Activated CD4-positive, CD25-positive, alpha-beta regulatory T cell treated with anti-CD3 and anti-CD28 coated beads, Interleukin-2, amount 50 U/mL, for 16 hours (primary cell): ENCODE data around the gene RABGGTA.

Source experiments
- DNase-seq: peaks from one replicate; pipeline ENCODE4 v3.0.0-alpha.2; 2020; ENCODE audit warnings: low read depth, low spot score

The RABGGTA gene

GRCh38 chr14:24304019-24304387 is 32.6 kb upstream of the RABGGTA start:
- no peak for DNase-seq

- no peak for DNase-seq
Measured at GRCh38 chr14:24300326-24300980, 29.1 kb upstream of the RABGGTA start.

- peak; percentile 87 for DNase-seq
Measured at GRCh38 chr14:24299255-24300191, 28.1 kb upstream of the RABGGTA start, which contains the start of the genes DHRS1 and NOP9. DHRS1 (minus strand) TSS chr14:24299780; CDS start chr14:24299106, 674 bp downstream. NOP9 (plus strand) TSS chr14:24299850; CDS start chr14:24299955, 105 bp downstream.

GRCh38 chr14:24298892-24299254 is 27.5 kb upstream of the RABGGTA start:
- no peak for DNase-seq

GRCh38 chr14:24297190-24297964 is 26.0 kb upstream of the RABGGTA start:
- DNase-seq = no peak

GRCh38 chr14:24296341-24297157 is 25.2 kb upstream of the RABGGTA start:
- DNase-seq = peak; percentile 53

GRCh38 chr14:24293525-24293924 is 22.1 kb upstream of the RABGGTA start:
- no peak for DNase-seq

GRCh38 chr14:24292118-24292807 is 20.9 kb upstream of the RABGGTA start:
- DNase-seq = no peak

GRCh38 chr14:24291446-24292117 is 20.2 kb upstream of the RABGGTA start:
- no peak for DNase-seq

- DNase-seq = no peak
Measured at GRCh38 chr14:24290746-24291145, 19.3 kb upstream of the RABGGTA start.

- DNase-seq = no peak
Measured at GRCh38 chr14:24289649-24290280, 18.4 kb upstream of the RABGGTA start.

GRCh38 chr14:24286996-24287395 is 15.6 kb upstream of the RABGGTA start:
- no peak for DNase-seq

GRCh38 chr14:24285351-24285750 is 14.0 kb upstream of the RABGGTA start:
- no peak for DNase-seq

- no peak for DNase-seq
Measured at GRCh38 chr14:24284501-24285035, 13.2 kb upstream of the RABGGTA start.

- DNase-seq = no peak
Measured at GRCh38 chr14:24283796-24284460, 12.5 kb upstream of the RABGGTA start.

- no peak for DNase-seq
Measured at GRCh38 chr14:24282736-24283135, 11.3 kb upstream of the RABGGTA start.

GRCh38 chr14:24281636-24282035 is 10.2 kb upstream of the RABGGTA start:
- DNase-seq = no peak

GRCh38 chr14:24280797-24281460 is 9.5 kb upstream of the RABGGTA start:
- no peak for DNase-seq
